Measurements from ENCODE around the gene UXS1.

UXS1 gene

DNA sequence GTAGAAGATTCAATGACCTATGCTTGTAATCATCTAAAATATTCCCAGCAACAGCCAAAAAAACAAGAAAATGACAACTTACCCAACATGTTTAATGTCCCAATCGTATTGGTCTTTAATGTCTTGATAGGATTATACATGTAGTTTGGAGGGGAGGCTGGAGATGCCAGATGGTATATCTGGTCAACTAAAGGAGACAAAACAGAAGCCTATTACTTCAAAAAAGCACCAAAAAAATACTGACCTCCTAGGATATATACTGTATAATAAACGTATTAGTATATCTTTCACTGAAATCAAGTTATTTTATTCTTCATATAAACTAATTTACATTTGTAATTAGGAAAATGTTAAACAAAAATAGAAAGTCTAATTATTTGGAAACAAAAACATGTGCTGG lies 64.5 kb downstream of the UXS1 start:
- Histone ChIP-seq H2AFZ (ENCODE audit: low read depth, low read length) (no peak overlapping the region), H3K27me3 (ENCODE audit: insufficient read depth, low read length) (no peaks in the 10 kb centered on the region), H3K4me3 (ENCODE audit: low read length) (no peak overlapping the region), H3K4me1 (ENCODE audit: insufficient read depth, low read length) (no peaks in the 10 kb centered on the region), H3K9me3 (ENCODE audit: low read length) (no peaks in the 10 kb centered on the region), H3K36me3 (ENCODE audit: insufficient read depth, low read length) (peaks cover 35% of the 10 kb centered on the region)

- H2AFZ ChIP-seq (ENCODE audit: low read depth, low read length) = no peak overlapping the region
- no peaks in the 10 kb centered on the region for H3K9me3 ChIP-seq (ENCODE audit: low read length)
- H3K36me3 ChIP-seq (ENCODE audit: insufficient read depth, low read length) = peaks cover 35% of the 10 kb centered on the region
- no peaks in the 10 kb centered on the region for H3K27me3 ChIP-seq (ENCODE audit: insufficient read depth, low read length)
- H3K4me1 ChIP-seq (ENCODE audit: insufficient read depth, low read length) = no peaks in the 10 kb centered on the region
- H3K4me3 ChIP-seq (ENCODE audit: low read length) = no peak overlapping the region
These were observed 65.0 kb downstream of the UXS1 start for GRCh38 chr2:106129150-106129549.

- Histone ChIP-seq H3K9me3 (ENCODE audit: low read length) (no peaks in the 10 kb centered on the region), H3K36me3 (ENCODE audit: insufficient read depth, low read length) (peaks cover 37% of the 10 kb centered on the region), H2AFZ (ENCODE audit: low read depth, low read length) (no peak overlapping the region)
These were observed 66.3 kb downstream of the UXS1 start for GRCh38 chr2:106127776-106128268.

DNA sequence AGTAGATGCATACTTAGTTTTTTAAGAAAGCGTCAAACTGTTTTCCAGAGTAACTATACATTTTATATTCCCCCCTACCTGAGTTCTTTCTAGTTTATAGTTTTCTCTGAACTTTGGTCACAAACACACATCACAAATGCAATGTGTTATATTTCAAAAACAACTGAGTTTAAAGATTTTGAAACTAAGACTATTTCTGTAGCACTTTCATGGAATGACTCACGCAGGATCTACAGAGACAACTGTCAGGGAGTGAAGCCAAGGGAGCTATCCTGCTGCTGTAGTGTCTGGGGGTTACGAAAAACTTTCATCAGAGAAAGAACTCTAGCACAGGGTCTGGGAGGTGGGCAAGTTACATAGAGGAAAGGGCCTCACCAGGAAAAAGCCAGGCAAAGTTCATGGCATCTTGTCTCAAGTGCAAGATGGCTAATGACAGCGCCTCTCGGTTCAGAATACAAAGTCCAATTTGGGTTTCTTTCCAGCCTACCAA lies 66.8 kb downstream of the UXS1 start:
- Histone ChIP-seq H2AFZ (ENCODE audit: low read depth, low read length) (no peak overlapping the region), H3K4me1 (ENCODE audit: insufficient read depth, low read length) (no peaks in the 10 kb centered on the region), H3K36me3 (ENCODE audit: insufficient read depth, low read length) (peaks cover 39% of the 10 kb centered on the region), H3K9me3 (ENCODE audit: low read length) (no peaks in the 10 kb centered on the region), H3K27me3 (ENCODE audit: insufficient read depth, low read length) (no peaks in the 10 kb centered on the region), H3K4me3 (ENCODE audit: low read length) (no peak overlapping the region)

More at GRCh38 chr2:106127776-106128268, 66.3 kb downstream of the UXS1 start:
- H3K4me1 ChIP-seq (ENCODE audit: insufficient read depth, low read length) = no peaks in the 10 kb centered on the region
- no peaks in the 10 kb centered on the region for H3K27me3 ChIP-seq (ENCODE audit: insufficient read depth, low read length)
- H3K4me3 ChIP-seq (ENCODE audit: low read length) = no peak overlapping the region

DNA sequence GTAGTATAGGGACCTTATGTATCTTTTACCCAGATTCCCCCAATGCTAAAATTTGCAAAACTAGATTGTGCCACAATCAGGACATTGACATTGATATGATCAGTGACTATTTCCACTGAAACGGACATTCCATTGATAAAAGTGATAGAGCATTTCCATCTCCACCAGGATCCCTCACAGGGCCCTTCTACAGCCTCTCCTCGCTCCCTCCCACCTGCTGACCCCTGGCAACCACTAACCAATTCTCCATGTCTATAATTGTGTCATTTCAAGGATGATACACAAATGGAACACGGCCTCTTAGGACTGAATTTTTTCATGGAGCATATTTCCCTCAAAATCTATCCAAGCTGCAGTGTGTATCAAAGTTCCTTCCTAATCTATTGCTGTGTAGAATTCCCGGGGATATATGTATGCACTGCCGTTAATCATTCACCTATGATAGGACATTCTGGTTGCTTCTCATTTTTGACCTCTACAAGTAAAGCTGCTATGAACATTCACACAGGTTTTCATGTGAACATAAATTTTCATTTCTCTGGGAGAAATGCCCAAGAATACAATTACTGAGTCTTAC lies 67.3 kb downstream of the UXS1 start:
- H2AFZ ChIP-seq (ENCODE audit: low read depth, low read length) = no peak overlapping the region
- H3K9me3 ChIP-seq (ENCODE audit: low read length) = no peaks in the 10 kb centered on the region
- H3K4me3 ChIP-seq (ENCODE audit: low read length) = no peak overlapping the region
- no peaks in the 10 kb centered on the region for H3K4me1 ChIP-seq (ENCODE audit: insufficient read depth, low read length)
- no peaks in the 10 kb centered on the region for H3K27me3 ChIP-seq (ENCODE audit: insufficient read depth, low read length)
- peaks cover 44% of the 10 kb centered on the region for H3K36me3 ChIP-seq (ENCODE audit: insufficient read depth, low read length)

DNA sequence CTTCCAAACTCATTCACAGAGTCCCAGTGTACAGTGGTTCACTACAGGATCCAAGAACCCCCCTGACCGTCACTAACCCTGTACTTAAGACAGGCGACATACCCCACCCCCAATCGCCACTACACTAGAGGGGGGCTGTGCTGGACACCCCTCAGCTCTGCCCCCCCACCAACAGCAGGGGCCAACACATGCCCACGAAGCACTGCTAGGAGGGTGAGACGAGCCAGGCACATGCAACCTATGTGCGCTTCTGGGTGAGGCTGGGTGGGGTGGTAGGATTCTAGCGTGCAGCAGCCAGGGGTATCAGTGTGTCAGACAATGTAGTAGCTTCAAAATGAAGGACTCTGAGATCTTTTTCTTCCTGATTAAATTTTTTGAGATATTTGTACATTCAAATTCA lies 67.8 kb downstream of the UXS1 start:
- no peaks in the 10 kb centered on the region for H3K27me3 ChIP-seq (ENCODE audit: insufficient read depth, low read length)
- H3K36me3 ChIP-seq (ENCODE audit: insufficient read depth, low read length) = peaks cover 49% of the 10 kb centered on the region
- no peaks in the 10 kb centered on the region for H3K9me3 ChIP-seq (ENCODE audit: low read length)
- H3K4me1 ChIP-seq (ENCODE audit: insufficient read depth, low read length) = no peaks in the 10 kb centered on the region
- H2AFZ ChIP-seq (ENCODE audit: low read depth, low read length) = no peak overlapping the region
- H3K4me3 ChIP-seq (ENCODE audit: low read length) = no peak overlapping the region

- Histone ChIP-seq H3K27me3 (ENCODE audit: insufficient read depth, low read length) (no peaks in the 10 kb centered on the region), H2AFZ (ENCODE audit: low read depth, low read length) (no peak overlapping the region), H3K36me3 (ENCODE audit: insufficient read depth, low read length) (peaks cover 58% of the 10 kb centered on the region), H3K4me3 (ENCODE audit: low read length) (no peak overlapping the region), H3K9me3 (ENCODE audit: low read length) (no peaks in the 10 kb centered on the region), H3K4me1 (ENCODE audit: insufficient read depth, low read length) (no peaks in the 10 kb centered on the region)
These were observed 69.1 kb downstream of the UXS1 start for GRCh38 chr2:106124905-106125549.

DNA sequence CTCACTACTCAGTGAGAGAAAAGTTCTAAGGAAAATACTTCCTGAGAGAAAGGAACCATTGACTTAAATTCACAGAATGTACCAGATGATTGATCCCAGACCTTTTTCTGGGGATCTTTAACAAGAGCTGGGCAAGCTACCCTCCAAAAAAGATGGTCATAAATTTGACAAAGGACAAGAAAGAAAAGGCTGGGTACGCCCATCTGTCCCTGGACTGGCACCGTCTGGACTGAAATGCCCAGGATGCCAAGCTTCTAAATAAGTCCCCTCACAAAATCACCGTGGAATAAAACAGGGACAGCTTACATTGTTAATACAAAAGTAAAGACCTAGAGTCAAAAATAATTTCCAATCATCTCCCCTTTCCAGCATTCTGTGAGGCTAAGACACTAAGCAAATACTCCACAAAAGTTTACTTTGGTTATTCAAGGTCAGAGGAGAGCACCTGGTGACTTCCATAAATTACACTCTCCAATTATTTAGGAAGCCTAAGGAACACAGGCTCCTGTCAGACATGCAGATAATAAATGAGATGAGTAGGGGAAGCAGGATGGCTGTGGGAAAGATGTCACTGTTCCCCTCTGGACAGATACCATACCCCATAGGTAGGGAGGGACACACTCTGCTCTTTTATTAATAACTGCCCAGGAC lies 69.9 kb downstream of the UXS1 start:
- Histone ChIP-seq H3K36me3 (ENCODE audit: insufficient read depth, low read length) (peaks cover 58% of the 10 kb centered on the region), H3K4me3 (ENCODE audit: low read length) (no peak overlapping the region), H3K4me1 (ENCODE audit: insufficient read depth, low read length) (no peaks in the 10 kb centered on the region), H3K27me3 (ENCODE audit: insufficient read depth, low read length) (no peaks in the 10 kb centered on the region), H3K9me3 (ENCODE audit: low read length) (no peaks in the 10 kb centered on the region), H2AFZ (ENCODE audit: low read depth, low read length) (no peak overlapping the region)

- Histone ChIP-seq H3K36me3 (ENCODE audit: insufficient read depth, low read length) (peaks cover 50% of the 10 kb centered on the region), H3K4me1 (ENCODE audit: insufficient read depth, low read length) (no peaks in the 10 kb centered on the region), H3K4me3 (ENCODE audit: low read length) (no peak overlapping the region), H3K9me3 (ENCODE audit: low read length) (no peaks in the 10 kb centered on the region), H3K27me3 (ENCODE audit: insufficient read depth, low read length) (no peaks in the 10 kb centered on the region), H2AFZ (ENCODE audit: low read depth, low read length) (no peak overlapping the region)
These were observed 71.9 kb downstream of the UXS1 start for GRCh38 chr2:106122157-106122556.

- H3K4me1 ChIP-seq (ENCODE audit: insufficient read depth, low read length) = peaks cover under 1% of the 10 kb centered on the region
- H3K27me3 ChIP-seq (ENCODE audit: insufficient read depth, low read length) = no peaks in the 10 kb centered on the region
- no peaks in the 10 kb centered on the region for H3K9me3 ChIP-seq (ENCODE audit: low read length)
- H2AFZ ChIP-seq (ENCODE audit: low read depth, low read length) = no peak overlapping the region
- H3K36me3 ChIP-seq (ENCODE audit: insufficient read depth, low read length) = peaks cover 45% of the 10 kb centered on the region
- H3K4me3 ChIP-seq (ENCODE audit: low read length) = no peak overlapping the region
These were observed 73.7 kb downstream of the UXS1 start for GRCh38 chr2:106120432-106120831.

GRCh38 chr2:106119074-106119473 lies 75.0 kb downstream of the UXS1 start:
- no peaks in the 10 kb centered on the region for H3K27me3 ChIP-seq (ENCODE audit: insufficient read depth, low read length)
- no peak overlapping the region for H3K4me3 ChIP-seq (ENCODE audit: low read length)
- peaks cover 4% of the 10 kb centered on the region for H3K4me1 ChIP-seq (ENCODE audit: insufficient read depth, low read length)
- no peak overlapping the region for H2AFZ ChIP-seq (ENCODE audit: low read depth, low read length)
- peaks cover 41% of the 10 kb centered on the region for H3K36me3 ChIP-seq (ENCODE audit: insufficient read depth, low read length)
- no peaks in the 10 kb centered on the region for H3K9me3 ChIP-seq (ENCODE audit: low read length)

- no peaks in the 10 kb centered on the region for H3K9me3 ChIP-seq (ENCODE audit: low read length)
- peaks cover 4% of the 10 kb centered on the region for H3K4me1 ChIP-seq (ENCODE audit: insufficient read depth, low read length)
- no peak overlapping the region for H2AFZ ChIP-seq (ENCODE audit: low read depth, low read length)
- no peak overlapping the region for H3K4me3 ChIP-seq (ENCODE audit: low read length)
- no peaks in the 10 kb centered on the region for H3K27me3 ChIP-seq (ENCODE audit: insufficient read depth, low read length)
- H3K36me3 ChIP-seq (ENCODE audit: insufficient read depth, low read length) = peaks cover 41% of the 10 kb centered on the region
These were observed 76.0 kb downstream of the UXS1 start for GRCh38 chr2:106117882-106118684.

DNA sequence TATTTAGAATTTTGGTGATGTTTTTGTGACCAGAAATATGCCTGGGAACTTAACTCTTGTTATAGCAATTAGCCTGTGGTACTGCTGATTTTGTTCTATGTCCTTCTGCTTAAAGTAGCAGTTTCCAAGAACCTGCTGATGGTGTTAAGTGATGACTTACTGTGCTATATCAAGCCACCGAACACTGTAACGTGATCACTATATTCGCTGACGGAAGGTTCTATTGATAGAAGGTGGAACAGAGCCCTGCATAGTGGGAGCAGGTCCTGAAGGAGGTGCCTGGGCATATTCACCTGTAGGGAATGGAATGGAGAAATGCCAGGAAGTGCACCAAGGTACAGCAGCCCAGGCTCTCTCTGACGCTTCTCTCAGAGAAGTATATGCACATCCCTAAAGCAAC lies 76.8 kb downstream of the UXS1 start:
- peaks cover 4% of the 10 kb centered on the region for H3K4me1 ChIP-seq (ENCODE audit: insufficient read depth, low read length)
- peaks cover 40% of the 10 kb centered on the region for H3K36me3 ChIP-seq (ENCODE audit: insufficient read depth, low read length)
- no peak overlapping the region for H3K4me3 ChIP-seq (ENCODE audit: low read length)
- no peaks in the 10 kb centered on the region for H3K27me3 ChIP-seq (ENCODE audit: insufficient read depth, low read length)
- no peaks in the 10 kb centered on the region for H3K9me3 ChIP-seq (ENCODE audit: low read length)
- H2AFZ ChIP-seq (ENCODE audit: low read depth, low read length) = no peak overlapping the region
